Measurements from ENCODE around the gene CCN6.
"Not testable (repeated sequence)": the region's sequence is repeated elsewhere in the genome, so short reads cannot be mapped to it uniquely, and the experiment has no call there.

The CCN6 gene

DNA sequence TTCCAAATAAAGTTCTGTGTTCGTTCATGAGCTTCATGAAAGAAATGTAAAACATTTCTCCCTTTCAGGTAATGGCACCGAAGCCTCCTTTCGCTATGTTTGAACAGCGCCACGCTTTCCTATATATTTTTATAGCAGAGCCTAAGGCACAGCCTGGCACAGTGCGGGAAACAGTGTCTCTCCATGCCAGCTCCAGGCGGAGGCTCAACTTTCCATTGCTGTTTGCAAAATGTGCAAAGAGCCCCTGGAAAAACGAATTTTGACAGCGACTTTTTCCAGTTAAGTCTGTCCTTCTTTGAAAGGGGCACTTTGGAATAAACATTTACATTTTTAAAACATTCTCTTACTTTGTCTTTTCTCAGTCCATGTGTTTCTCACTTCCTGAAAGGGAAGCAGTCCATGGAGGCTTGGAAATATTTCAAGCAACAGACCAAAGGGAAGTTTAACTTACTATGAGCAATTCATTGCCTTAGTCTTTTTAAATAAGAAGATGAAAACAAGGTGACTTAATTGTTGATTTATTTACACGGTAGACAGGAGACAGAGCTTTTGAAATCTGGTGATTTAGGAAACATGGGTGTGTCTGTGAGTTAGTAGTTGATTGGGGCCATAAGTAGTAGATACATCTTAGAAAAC lies 769 bp downstream of the CCN6 start:
- no peak for DNase-seq

DNA sequence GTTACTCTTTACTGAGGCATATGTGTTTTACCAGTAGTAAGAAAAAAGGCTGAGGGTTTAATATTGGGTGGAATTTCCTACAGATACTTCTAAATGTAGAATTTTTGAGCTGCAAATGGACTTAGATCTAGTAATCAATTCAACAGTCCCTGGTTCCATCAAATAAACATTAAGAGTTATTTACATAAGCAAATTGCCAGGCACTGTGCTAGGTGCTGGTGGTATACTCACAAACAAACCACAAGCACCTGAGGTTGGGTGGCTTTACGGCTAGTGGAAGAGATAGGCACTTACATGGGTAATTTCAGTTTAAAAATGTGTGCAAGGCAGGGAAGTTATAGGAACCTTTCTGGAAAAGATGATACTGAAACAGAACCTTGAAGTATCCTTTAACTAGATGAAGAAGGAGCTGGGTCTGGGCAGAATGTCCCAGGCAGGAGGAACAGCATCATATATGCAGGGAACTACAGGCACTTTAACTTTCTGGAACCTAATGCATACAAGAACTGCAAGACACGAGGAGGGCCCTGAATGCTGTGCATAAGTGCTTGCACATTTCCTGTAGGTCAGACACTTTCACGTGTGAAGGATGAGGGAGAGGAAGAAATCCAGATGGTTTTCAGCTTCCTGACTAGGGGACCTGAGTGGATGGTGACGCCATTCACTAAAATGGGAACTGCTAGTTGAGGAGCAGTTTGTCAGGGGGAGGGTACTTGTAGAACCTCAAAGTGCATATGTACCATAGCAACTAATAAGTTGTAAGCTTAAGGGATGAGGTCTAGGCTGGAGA lies 4.5 kb downstream of the CCN6 start:
- no peak for DNase-seq

DNA sequence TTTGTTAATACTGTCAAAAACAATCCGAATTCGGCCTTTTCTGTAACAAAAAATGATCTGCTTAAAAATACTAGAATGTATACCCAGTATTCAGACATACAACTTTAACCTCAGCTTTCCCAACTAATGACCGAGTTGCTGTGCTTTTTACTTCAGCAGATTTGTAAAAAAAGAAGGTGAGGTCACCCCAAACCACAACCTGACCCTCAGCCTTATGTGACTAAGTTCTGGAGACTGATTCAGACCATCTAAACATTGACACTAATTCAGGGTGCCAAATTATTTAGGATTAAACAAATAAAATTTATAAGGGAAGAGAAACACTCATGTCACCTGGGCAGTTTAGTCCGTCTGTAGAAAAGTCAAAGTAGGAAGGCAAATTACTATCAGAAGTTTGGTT lies 7.7 kb downstream of the CCN6 start:
- DNase-seq, result no peak

DNA sequence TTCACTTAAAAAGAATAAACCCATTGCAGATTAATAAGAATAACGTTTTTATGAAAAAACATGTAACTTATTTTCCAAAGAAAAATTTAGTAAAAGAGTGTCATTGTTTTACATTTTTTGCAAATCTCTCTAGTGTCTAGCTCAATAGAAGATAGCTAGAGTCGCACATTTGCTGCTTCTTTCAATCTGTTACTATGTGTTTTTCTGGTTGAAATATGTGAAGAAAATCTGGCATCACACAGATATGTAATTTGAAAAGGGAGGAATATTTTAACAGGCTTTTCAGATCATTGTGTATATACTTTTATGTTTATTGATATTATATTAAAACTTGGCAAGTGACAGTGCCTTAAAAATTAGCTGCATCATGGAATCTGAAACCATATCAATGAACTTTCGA lies 9.1 kb downstream of the CCN6 start:
- DNase-seq, result no peak

DNA sequence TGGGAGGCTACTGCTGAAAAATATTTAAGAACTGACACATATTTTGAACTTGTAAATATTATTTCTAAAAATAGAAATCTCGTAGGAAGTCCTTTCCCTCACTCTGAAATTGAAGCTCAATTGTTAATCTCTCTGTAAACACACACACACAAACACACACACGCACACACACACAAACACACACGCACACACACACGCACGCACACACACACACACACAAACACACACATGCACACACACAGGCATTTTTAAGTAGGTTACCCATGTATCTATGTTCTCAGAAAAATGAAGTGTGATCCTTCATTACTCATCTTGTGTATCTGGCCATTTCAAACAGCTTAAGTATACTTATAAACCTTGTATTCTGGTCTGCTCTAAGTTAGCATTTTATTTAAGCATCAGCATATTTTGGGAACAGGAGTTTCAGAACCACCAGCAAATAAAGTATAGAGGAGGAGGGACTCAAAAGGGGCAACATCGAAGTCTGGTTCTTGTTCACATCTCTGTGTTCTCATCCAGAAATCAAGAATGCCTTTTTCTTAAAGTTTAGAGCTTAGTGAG lies 11.6 kb downstream of the CCN6 start:
- DNase-seq, result no peak

DNA sequence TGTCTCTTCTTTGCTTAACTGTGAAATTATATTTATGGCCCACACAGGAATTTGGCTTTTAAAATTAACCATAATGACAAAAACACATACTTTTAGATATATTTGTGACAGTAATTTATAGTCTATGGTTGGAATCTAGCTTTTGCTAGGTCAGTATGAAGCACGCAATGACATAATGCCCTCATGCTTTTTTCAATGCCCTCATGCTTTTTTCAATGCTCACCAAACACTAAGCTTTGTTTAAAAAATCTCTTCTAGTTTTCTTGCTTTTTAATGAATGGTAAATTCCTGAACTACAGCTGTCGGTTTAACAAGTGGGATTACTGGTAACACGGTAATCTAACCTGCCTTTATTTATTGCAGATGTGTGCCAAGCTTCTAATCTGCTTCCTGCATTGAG lies 12.7 kb downstream of the CCN6 start:
- DNase-seq, result no peak

DNA sequence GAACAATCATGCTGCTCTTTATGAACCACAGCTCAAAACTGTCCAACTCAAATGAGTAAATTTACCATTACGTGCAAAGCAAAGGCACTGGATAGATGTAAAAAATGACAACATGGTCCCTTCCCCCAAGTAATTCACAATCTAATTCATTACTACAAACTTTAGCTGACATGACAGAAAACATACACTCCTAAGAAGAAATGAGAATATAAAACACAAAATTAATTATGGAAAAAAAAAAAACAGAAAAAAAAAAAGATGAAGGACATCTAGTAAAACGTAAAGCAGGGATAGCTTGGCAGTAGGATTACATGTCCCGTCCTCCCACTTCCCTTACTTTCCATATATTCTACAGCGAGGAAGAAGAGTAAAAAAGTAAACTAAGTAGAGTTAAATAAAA lies 27.7 kb downstream of the CCN6 start:
- no peak for DNase-seq

DNA sequence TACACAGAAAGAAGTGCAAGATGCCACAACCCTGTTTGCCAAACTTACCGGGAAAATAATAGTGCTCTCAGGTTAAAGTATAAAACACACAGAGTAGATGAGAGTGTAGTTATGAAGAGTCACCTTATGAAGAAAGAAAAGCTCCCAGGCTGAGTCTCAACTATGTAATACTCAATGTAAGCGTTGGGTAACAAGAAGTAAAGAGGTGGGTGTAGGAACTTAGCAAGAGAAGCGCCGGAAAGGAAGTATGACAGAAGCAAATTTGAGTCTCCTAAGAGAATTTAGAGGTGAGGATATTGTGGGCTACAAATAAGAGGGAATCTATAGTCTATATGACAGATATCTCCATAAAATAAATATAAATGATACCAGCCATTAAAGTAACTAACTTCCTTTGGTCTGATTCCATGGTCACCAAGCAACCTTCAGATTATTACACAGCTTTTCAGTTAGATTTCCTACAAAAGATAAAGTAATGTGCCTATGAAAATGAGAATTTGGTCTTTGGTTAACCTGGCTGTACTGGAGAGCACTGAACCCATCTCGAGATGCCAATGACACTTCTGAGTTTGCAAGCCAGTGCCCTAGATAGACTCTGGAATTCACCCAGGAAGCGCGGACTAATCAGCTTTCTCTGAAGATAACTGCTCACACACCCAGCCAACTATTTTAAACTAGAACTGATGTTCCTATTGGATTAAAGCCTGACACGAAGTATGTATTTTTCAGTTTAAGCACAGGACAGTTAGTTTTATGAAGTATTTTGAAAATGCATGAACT lies 31.6 kb downstream of the CCN6 start:
- no peak for DNase-seq

DNA sequence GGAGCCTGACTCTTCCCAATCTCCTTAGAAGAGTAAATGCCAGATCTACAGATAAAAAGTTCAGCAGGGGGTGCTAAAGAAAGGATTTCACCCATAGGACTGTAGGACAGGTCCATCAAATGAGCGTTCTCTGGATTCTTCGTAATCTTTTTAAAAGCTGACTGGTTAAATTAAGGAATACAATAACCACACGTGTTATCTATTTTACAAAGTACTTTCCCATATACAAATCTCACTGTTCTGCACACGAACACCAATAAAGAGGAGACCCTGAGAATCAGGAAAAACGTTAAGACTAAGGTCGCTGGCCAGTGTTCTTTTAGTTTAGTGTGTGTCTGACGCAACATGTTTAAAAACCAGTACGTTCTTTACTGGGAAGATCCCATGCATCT lies 32.8 kb downstream of the CCN6 start:
- peak; percentile 2 for DNase-seq

DNA sequence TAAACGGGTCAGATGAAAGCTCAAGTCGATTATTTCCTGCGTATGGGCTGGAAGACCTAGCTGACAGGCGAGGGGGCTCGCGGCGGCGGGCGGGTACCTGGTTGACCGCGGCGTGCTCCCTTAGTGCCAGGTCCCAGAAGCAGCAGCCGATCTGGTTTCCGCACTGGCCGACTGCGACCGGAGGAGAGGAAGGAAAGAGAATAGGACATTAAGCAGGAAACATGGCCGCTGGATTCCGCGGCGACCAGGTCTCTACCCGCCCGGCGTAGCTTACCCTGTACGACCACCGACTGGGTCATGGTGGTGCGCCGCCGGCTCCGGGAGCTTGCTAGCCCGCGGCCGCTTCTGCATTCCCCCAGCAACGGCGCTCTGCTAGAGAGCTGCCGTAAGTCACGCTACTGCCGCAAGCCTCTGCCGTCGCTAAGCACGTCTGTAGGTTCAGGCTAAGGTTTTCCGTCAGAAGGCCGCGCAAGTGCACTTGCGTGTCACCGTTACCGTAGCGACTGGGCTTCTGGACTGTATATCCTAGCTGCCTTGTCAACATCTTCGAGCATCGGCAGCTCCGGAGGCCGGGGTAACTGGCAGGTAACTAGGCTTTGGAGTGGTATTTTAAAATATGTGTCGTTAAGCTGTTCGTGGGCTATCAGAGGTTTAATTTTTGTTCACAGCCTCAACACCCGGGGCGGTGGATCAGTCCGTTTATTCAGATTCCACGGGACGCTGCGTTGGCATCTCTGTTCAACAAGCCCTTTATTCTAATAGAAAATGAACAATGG lies 33.4 kb downstream of the CCN6 start, which contains the start of the genes FAM229B and TUBE1:
Gene FAM229B (plus strand): TSS at position 456 of the 776 bp plus-strand sequence. CDS start 11,693 bp downstream, outside the sequence.
Gene TUBE1 (minus strand): TSS at position 347 of the 776 bp plus-strand sequence. CDS start 48 bp downstream, at position 299.
- DNase-seq, result peak; percentile 94

DNA sequence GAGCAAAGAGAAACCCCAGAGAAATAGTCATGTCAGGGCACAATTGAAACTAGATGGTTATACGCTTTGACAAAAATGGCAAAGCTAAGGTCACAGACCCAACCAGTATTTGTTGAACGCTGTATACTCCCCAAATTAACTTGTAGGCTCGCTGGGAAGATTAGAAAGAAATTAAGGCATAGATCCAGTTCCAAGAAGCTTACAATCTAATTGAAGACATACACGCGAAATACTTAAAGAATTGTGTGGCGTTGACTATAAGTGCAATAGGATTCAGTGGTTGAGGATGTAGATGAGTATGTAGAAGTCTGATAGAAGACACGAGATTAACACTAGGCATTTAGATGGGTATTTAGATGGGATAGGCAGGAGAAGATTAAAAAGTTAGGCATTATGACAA lies 34.0 kb downstream of the CCN6 start:
- no peak for DNase-seq

DNA sequence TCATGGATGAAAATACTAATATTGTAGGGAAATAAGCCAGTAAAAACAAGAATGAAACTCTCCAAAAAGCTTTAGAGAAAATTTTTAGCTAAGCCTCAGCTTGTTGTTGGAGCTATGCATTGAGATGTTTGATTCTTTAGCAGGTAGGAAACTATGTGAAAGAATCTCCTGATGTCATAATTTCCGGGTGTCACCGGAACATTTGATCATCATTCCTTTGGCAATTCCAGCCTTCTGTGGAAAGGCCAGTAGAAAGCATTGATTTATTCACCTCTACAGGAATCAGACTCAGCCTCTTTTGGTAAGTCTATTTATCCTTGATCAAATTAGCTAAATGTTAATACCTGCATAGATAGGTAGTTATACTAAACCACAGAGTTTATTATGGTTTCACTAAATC lies 43.0 kb downstream of the CCN6 start:
- no peak for DNase-seq

DNA sequence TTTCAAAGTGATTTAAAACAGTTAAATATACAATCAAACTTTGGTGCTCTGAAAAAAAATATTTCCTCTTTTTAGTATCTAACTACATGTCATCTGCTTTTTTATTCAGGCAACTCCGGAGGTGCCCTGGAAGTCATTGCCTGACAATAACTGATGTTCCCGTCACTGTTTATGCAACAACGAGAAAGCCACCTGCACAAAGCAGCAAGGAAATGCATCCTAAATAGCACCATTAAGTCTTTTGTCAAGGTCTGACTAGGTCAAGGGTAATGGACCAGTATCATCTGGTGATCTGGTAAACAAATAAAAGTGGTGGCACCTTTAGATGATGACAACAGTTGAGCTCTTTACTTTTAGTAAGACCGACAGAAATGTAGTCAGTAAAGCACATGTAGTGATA lies 46.7 kb downstream of the CCN6 start:
- no peak for DNase-seq

DNA sequence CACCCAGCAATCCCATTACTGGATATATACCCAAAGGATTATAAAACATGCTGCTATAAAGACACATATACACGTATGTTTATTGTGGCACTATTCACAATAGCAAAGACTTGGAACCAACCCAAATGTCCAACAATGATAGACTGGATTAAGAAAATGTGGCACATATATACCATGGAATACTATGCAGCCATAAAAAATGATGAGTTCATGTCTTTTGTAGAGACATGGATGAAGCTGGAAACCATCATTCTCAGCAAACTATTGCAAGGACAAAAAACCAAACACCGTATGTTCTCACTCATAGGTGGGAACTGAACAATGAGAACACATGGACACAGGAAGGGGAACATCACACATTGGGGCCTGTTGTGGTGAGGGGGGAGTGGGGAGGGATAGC lies 52.1 kb downstream of the CCN6 start:
- not testable (repeated sequence) for DNase-seq

DNA sequence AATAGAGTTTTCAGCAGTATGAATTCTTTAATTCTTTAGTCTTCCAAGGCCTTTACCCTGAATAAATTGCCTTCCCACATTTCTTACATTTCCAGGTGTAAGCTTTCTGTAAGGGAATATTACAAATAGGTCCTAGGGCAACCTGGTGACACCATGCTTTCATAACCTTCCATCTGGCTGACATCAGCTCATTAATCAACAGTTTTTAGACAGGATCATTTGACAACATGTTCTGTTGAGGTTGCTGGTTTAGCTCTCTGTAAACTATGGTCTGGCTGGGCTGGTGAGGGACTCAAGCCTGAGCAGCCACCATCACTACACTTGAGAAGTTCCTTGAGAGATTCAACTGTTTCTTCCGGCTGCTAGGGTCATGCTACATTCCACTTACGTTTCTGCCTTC lies 52.7 kb downstream of the CCN6 start:
- DNase-seq, result no peak

DNA sequence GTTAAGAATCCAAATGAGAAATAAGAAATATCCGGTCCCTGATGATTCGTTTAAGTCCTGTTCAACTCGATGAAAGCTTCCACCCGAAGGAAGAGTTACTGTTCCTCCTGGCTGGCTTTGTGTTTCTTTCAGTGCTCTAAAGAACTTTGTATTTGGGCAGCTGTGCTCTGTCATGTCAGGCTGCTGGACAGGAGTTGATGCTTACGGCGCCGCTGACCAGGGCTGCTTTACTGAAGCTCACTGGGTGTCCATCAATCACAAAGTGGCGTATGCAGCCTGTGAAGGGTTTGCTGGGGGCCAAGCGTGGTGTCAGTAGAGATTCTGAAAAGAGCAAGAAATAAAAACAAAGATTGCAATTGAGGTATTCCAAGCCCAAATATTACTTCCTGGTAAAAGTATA lies 55.4 kb downstream of the CCN6 start:
- no peak for DNase-seq

DNA sequence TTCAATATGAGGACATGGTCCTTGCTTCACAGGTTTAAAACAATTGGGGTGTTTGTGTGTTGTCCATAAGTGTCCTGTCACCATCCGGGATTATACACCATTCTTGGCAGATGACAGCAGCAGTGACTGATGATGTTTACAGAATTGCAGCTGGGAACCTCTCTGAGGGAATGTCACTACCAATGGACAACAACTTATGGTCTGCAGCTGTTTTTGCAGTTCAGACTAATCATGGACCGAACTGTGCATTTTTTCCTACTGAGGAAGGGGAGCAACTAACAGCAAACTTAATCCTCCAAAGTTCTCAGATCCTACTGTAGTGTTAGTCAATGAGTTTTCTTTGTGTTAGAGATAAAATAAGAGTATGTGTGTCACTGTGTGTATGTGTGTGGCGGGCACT lies 59.5 kb downstream of the CCN6 start:
- DNase-seq, result no peak

DNA sequence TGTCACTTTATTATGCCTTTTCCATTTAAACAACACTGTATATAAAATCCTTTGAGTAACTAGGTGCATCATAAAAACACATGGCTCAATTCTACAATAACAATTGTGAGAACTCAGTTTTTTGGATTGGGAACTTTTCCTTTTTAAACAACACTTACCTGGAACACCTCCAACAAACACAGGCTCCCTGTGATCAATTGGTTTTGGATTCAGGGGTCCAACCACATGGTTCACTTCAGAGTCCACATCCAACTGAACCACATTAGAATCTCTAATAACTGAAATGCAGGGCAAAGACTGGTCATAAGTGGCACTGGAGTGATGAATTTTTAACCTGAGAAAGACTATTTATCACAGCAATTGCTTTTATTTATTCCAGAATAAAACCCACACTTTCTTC lies 60.0 kb downstream of the CCN6 start:
- no peak for DNase-seq

DNA sequence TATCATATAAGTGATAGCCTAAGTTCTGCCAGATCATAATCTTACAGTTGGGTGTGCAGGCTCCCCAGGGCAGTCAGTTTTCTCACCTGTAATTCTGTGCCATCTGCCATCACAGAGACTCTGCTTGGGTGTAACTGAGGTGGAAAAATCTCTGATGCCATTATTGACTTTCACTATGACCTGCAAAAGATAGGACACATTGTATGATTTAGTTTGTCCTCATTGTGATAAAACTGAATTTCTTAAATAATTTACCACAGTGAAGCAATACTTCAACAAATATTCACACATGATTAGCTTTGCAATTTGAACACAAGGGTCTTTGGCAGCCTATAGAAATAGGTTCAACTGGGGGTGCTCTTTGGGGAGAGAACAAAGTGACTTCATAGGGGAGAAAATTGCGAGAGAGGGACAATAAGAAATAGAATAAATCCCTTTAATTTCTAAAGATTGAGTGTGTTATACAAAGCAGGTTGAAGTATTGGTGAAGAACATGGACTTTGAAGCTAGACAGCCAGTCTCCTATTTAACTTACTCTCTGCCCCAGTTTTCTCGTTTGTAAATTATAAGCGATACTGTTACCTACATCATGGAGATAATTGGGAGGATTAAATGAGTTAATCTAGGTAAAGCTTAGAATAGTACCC lies 60.8 kb downstream of the CCN6 start:
- no peak for DNase-seq

DNA sequence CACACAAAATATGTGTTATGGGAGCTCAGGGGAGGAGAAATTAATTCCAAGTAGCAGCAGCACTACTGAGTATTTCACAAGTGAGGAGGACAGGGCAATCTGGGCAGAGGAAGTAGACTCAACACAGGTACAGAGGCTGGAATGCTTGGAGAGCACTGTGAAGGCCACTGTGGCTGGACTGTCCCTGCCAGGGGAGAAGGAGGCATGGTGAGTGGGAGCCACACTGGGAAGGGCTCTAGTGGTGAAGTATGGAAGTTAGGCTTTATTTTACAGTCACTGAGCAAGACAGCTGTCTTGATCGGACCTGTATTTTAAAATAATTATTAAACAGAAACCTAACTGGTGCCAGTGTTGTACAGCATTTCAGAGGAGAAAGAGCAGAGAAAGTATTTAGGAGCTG lies 62.3 kb downstream of the CCN6 start:
- no peak for DNase-seq

DNA sequence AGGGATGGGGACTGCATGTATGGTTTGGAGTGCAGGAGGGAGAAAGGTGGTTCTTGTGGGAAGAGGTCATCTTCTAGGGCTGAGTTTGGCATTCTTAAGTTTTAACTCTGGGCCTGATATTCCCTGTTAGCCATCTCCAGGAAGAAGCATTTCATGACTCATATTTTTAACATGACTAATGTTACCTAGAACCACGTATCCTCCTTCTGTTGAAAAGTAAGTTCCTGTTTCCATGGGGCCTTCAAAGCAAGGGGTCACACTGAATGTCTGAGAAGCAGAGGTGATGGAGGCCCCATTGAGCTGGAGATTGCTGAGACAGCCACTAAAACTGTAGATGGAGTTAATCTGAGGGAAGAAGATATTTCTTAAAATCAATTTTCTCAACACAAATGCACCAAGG lies 63.6 kb downstream of the CCN6 start:
- DNase-seq, result no peak

DNA sequence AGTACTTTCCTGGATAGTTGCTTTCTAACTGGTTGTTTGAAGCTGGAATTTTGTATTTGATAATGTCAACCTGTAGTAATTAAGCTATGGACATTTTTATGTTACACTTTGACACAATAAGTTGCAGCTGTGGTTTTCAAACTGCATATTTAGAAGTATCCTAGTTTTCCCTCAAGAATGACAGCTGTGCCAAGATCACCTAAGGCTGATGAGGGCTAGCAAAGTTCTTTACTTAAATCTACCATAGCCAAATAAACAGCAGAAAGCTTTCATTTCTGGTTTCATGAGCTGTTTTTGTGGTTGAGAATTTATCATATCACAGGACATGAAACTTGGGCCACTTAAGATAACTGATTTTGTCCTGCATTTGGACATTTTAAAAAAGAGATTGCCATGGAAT lies 64.1 kb downstream of the CCN6 start:
- DNase-seq, result no peak
